DND-41 (cell line): ENCODE measurements around the gene CHPF.

Source experiments
- CTCF ChIP-seq: IDR thresholded peaks from 2 replicates; pipeline ENCODE4 v1.5.1; 2012; ENCODE audit warnings: borderline replicate concordance, low read length, moderate library complexity, mild to moderate bottlenecking; ENCODE audit not compliant: poor library complexity, severe bottlenecking; ENCODE audit errors: extremely low read depth
- EZH2 ChIP-seq: IDR thresholded peaks from 3 replicates; pipeline ENCODE4 v1.6.1; 2012; ENCODE audit warnings: borderline replicate concordance, low read depth, mild to moderate bottlenecking, moderate library complexity, low read length, inconsistent platforms; ENCODE audit not compliant: severe bottlenecking

GRCh38 chr2:219536425-219536824 is 7.2 kb downstream of the CHPF start:
- TF ChIP-seq EZH2 (no peak), CTCF (no peak)
